ENCODE data around the gene RTTN. TPM values are rescaled to one million over a fixed set of nuclear protein-coding genes. Genes with fewer than 3 reads are reported as not detected.

Gene RTTN
- total RNA-seq, 1 donor from 2014 or later: 24.7 TPM

DNA sequence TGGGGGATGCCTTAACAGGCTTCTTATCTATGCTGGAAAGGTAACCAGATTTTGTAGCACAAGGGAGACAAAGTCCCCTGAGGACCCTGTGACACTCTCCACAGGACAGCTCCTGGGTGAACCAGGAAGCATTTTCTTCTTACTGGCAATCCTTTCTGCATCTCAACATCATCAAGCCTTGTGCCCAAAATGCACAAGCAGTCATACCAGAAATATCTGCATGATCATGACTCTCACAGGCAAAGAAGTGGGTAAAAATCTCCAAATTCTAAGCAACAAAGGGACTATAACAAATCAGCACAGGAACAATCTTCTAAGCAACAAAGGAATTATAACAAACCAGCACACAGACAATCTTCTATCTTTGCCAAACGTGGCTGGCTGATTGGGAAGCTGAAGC is 158.7 kb downstream of the RTTN start:
- H3K9me3 Mint-ChIP-seq (ENCODE audit: low read depth): no peaks in the 10 kb centered on the region
- H3K27me3 Mint-ChIP-seq: no peaks in the 10 kb centered on the region
- no peak overlapping the region for H3K27ac Mint-ChIP-seq
- H3K4me3 Mint-ChIP-seq (ENCODE audit: low read depth): no peak overlapping the region
- TF ChIP-seq, protein P1, sequence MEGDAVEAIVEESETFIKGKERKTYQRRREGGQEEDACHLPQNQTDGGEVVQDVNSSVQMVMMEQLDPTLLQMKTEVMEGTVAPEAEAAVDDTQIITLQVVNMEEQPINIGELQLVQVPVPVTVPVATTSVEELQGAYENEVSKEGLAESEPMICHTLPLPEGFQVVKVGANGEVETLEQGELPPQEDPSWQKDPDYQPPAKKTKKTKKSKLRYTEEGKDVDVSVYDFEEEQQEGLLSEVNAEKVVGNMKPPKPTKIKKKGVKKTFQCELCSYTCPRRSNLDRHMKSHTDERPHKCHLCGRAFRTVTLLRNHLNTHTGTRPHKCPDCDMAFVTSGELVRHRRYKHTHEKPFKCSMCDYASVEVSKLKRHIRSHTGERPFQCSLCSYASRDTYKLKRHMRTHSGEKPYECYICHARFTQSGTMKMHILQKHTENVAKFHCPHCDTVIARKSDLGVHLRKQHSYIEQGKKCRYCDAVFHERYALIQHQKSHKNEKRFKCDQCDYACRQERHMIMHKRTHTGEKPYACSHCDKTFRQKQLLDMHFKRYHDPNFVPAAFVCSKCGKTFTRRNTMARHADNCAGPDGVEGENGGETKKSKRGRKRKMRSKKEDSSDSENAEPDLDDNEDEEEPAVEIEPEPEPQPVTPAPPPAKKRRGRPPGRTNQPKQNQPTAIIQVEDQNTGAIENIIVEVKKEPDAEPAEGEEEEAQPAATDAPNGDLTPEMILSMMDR (IDR thresholded peaks at IDR 0.05; ENCODE audit: unreplicated experiment): no peak
- DNase-seq (ENCODE audit: low spot score, unreplicated experiment): no peak
- peaks cover 12% of the 10 kb centered on the region for H3K36me3 Mint-ChIP-seq (ENCODE audit: insufficient read depth)
- H3K4me1 Mint-ChIP-seq (ENCODE audit: low read depth): no peaks in the 10 kb centered on the region

DNA sequence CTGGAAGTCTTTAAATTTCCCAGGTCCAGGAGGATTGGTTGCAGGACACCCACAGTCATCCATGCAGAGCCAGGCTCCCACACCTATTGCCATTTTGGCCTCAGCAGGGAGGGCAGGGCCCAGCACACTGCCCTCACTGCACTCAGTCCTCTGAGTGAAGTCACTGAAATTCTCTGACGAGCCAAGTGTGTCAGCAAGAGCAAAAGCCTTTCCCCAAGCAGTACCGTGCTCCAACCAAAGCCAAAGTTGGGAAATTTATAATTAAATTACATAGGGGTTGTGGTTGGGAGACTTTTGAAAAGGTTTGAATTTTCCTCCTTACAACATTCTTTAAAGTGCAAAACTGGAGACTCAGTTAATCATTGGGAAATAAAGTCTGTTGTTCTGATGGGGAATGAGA is 159.3 kb downstream of the RTTN start:
- Mint-ChIP-seq H3K27me3 (no peaks in the 10 kb centered on the region), H3K36me3 (ENCODE audit: insufficient read depth) (peaks cover 12% of the 10 kb centered on the region)

DNA sequence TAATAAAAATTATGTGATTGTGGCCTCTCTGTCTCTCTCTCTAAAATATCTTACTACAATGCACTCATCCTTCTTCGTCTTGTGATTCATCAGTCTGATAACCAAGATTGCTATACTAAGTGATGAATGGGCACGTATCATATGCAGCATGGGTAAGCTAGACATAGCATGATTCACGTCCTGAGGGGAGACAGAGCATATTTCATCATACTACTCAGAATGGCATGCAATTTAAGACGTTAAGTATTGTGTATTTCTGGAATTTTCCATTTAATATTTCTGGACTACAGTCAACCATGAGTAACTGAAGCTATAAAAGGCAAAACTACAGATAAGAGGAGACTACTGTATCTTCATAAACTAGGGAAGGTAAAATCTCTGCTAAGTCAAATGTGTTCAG is 160.9 kb downstream of the RTTN start:
- Mint-ChIP-seq H3K27ac (no peak overlapping the region), H3K4me3 (ENCODE audit: low read depth) (no peak overlapping the region)

More for the DNA sequence above, 159.3 kb downstream of the RTTN start:
- H3K4me1 Mint-ChIP-seq (ENCODE audit: low read depth): no peaks in the 10 kb centered on the region
- TF ChIP-seq, protein P1 (IDR thresholded peaks at IDR 0.05; ENCODE audit: unreplicated experiment): no peak
- H3K9me3 Mint-ChIP-seq (ENCODE audit: low read depth): no peaks in the 10 kb centered on the region
- DNase-seq (ENCODE audit: low spot score, unreplicated experiment): no peak
- no peak overlapping the region for H3K27ac Mint-ChIP-seq
- no peak overlapping the region for H3K4me3 Mint-ChIP-seq (ENCODE audit: low read depth)

DNA sequence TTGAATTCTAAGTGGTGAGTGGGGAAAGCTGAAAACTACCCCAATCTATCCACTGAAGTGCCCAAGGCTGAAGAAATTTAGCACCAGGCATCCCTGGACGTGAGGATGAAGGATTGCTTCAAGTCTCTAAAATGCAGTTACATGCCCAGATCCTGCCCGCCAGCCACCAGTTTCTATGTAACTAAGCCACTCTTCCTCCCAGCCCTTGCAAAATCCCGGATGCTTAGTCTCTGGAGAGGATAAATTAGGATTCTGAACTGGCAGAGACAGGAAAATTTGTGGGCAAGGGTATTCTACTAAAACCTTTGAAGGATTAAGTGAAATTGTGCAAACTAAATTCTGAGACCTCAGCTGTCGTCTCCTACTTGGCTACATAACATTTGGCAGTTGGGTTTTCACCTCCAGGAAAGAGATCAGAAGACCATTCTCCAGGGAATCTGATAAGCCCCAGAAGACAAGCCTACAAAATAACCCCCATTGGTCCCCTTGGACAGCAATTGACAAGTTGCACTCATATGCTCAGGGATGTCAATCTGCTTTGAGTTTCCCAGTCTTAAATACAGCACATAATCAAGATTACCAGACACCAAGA is 163.9 kb downstream of the RTTN start:
- H3K4me3 Mint-ChIP-seq (ENCODE audit: low read depth): no peak overlapping the region

More for the DNA sequence above, 160.9 kb downstream of the RTTN start:
- DNase-seq (ENCODE audit: low spot score, unreplicated experiment): no peak
- H3K36me3 Mint-ChIP-seq (ENCODE audit: insufficient read depth): peaks cover 3% of the 10 kb centered on the region
- H3K9me3 Mint-ChIP-seq (ENCODE audit: low read depth): no peaks in the 10 kb centered on the region
- H3K4me1 Mint-ChIP-seq (ENCODE audit: low read depth): no peaks in the 10 kb centered on the region
- TF ChIP-seq, protein P1 (IDR thresholded peaks at IDR 0.05; ENCODE audit: unreplicated experiment): no peak
- H3K27me3 Mint-ChIP-seq: no peaks in the 10 kb centered on the region

DNA sequence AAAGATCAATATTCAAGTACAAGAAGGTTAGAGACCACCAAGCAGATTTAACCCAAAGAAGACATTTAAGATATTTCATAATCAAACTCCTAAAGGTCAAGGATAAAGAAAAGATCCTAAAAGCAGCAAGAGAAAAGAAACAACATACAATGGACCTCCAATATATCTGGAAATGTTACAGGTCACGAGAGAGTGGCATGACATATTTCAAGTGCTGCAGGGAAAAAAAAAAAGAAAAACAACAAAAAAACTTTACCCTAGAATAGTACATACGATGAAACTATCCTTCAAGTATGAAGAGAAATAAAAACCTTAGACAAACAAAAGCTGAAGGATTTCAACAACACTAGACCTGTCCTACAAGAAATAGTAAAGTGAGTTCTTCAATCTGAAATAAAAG is 166.3 kb downstream of the RTTN start:
- TF ChIP-seq, protein P1 (IDR thresholded peaks at IDR 0.05; ENCODE audit: unreplicated experiment): no peak
- H3K4me1 Mint-ChIP-seq (ENCODE audit: low read depth): no peaks in the 10 kb centered on the region
- no peaks in the 10 kb centered on the region for H3K9me3 Mint-ChIP-seq (ENCODE audit: low read depth)
- no peak for DNase-seq (ENCODE audit: low spot score, unreplicated experiment)
- no peaks in the 10 kb centered on the region for H3K27me3 Mint-ChIP-seq
- peaks cover 10% of the 10 kb centered on the region for H3K36me3 Mint-ChIP-seq (ENCODE audit: insufficient read depth)
- no peak overlapping the region for H3K27ac Mint-ChIP-seq
- H3K4me3 Mint-ChIP-seq (ENCODE audit: low read depth): no peak overlapping the region

More for the DNA sequence above, 163.9 kb downstream of the RTTN start:
- Mint-ChIP-seq H3K4me1 (ENCODE audit: low read depth) (no peaks in the 10 kb centered on the region), H3K27ac (no peak overlapping the region), H3K27me3 (no peaks in the 10 kb centered on the region), H3K36me3 (ENCODE audit: insufficient read depth) (peaks cover 4% of the 10 kb centered on the region), H3K9me3 (ENCODE audit: low read depth) (no peaks in the 10 kb centered on the region)
- DNase-seq (ENCODE audit: low spot score, unreplicated experiment): no peak
- TF ChIP-seq, protein P1 (IDR thresholded peaks at IDR 0.05; ENCODE audit: unreplicated experiment): no peak
